Thoracic aorta (tissue), 2 donors: ENCODE results near the gene TAX1BP1. TPM values are rescaled to one million over a fixed set of nuclear protein-coding genes. Genes with fewer than 3 reads are reported as not detected.

Source experiments
- ATAC-seq: fragments of 150-250 bp; one replicate; pipeline ENCODE4 v1.8.0; 2017; ENCODE audit warnings: low read depth; ENCODE audit not compliant: insufficient number of reproducible peaks, low FRiP score
- DNase-seq: peaks from one replicate; pipeline ENCODE4 v3.0.0-alpha.2; 2020; ENCODE audit warnings: low spot score
- H3K27ac ChIP-seq, 2 donors: fragments of 200-600 bp; sonication (generic); 1 replicate in 1 of 2; 2 replicates in 1 of 2; pipeline ENCODE4 v1.5.1; 2016; ENCODE audit warnings: mild to moderate bottlenecking in 2 of 2, moderate library complexity in 2 of 2
- H3K27me3 ChIP-seq: fragments of 200-600 bp; sonication (generic); replicated peaks from 2 replicates; pipeline ENCODE4 v1.6.0; 2016; ENCODE audit warnings: mild to moderate bottlenecking; ENCODE audit not compliant: insufficient read depth
- H3K36me3 ChIP-seq: fragments of 200-600 bp; sonication (generic); one replicate; pipeline ENCODE4 v1.5.1; 2016
- H3K4me1 ChIP-seq, 2 donors: fragments of 200-600 bp; sonication (generic); 1 replicate in 1 of 2; 2 replicates in 1 of 2; pipeline versions ENCODE4 v1.5.1 to v1.6.0; 2016; ENCODE audit warnings: low read depth in 2 of 2, mild to moderate bottlenecking in 1 of 2; ENCODE audit not compliant: control insufficient read depth in 1 of 2
- H3K4me3 ChIP-seq: fragments of 200-600 bp; sonication (generic); 2 replicates; pipeline ENCODE4 v1.5.1; 2016; ENCODE audit warnings: mild to moderate bottlenecking
- H3K9me3 ChIP-seq: fragments of 200-600 bp; sonication (generic); 2 replicates; pipeline ENCODE4 v1.5.1; 2016
- CTCF ChIP-seq: fragments of 200-600 bp; sonication (generic); IDR thresholded peaks from one replicate; pipeline ENCODE4 v1.5.1; 2019; ENCODE audit warnings: antibody characterized with exemption
- total RNA-seq, 2 donors: library from RNA; depleted of rRNA; stranded (reverse); fragments of >200 nt; gene quantifications; one replicate each; pipeline versions ENCODE4 v1.1.0 to v1.2.3, GENCODE V29; 2016

Gene TAX1BP1
- total RNA-seq, 2 donors from 2014 or later = 91.4 to 120 TPM

- Histone ChIP-seq H3K9me3 (no peaks in the 10 kb centered on the region), H3K36me3 (no peaks in the 10 kb centered on the region), H3K27ac (no peak overlapping the region), H3K27me3 (no peaks in the 10 kb centered on the region), H3K4me1 (no peaks in the 10 kb centered on the region), H3K4me3 (no peak overlapping the region)
- DNase-seq = no peak
- no peak for TF ChIP-seq CTCF
- no peak for ATAC-seq
Observed at GRCh38 chr7:27860800-27861199, 120.8 kb downstream of the TAX1BP1 start.

- no peaks in the 10 kb centered on the region for H3K4me1 ChIP-seq
- H3K4me3 ChIP-seq = no peak overlapping the region
- H3K9me3 ChIP-seq = no peaks in the 10 kb centered on the region
- no peak for DNase-seq
- H3K27ac ChIP-seq = no peak overlapping the region
- no peak for ATAC-seq
- no peak for TF ChIP-seq CTCF
- H3K36me3 ChIP-seq = no peaks in the 10 kb centered on the region
- H3K27me3 ChIP-seq = no peaks in the 10 kb centered on the region
Observed at GRCh38 chr7:27861747-27862146, 121.8 kb downstream of the TAX1BP1 start.

GRCh38 chr7:27863880-27864279 lies 123.9 kb downstream of the TAX1BP1 start:
- no peak for ATAC-seq
- Histone ChIP-seq H3K9me3 (no peaks in the 10 kb centered on the region), H3K27ac (no peak overlapping the region), H3K27me3 (no peaks in the 10 kb centered on the region), H3K4me1 (no peaks in the 10 kb centered on the region), H3K36me3 (no peaks in the 10 kb centered on the region), H3K4me3 (no peak overlapping the region)
- no peak for DNase-seq
- no peak for TF ChIP-seq CTCF

GRCh38 chr7:27866256-27866655 lies 126.3 kb downstream of the TAX1BP1 start:
- no peak overlapping the region for H3K4me3 ChIP-seq
- no peak for DNase-seq
- no peak overlapping the region for H3K27ac ChIP-seq
- H3K9me3 ChIP-seq = no peaks in the 10 kb centered on the region
- TF ChIP-seq CTCF = no peak
- H3K4me1 ChIP-seq = no peaks in the 10 kb centered on the region
- no peaks in the 10 kb centered on the region for H3K36me3 ChIP-seq
- ATAC-seq = no peak
- no peaks in the 10 kb centered on the region for H3K27me3 ChIP-seq

- TF ChIP-seq CTCF = no peak
- Histone ChIP-seq H3K27me3 (no peaks in the 10 kb centered on the region), H3K27ac (no peak overlapping the region), H3K4me3 (no peak overlapping the region), H3K36me3 (no peaks in the 10 kb centered on the region), H3K9me3 (no peaks in the 10 kb centered on the region), H3K4me1 (no peaks in the 10 kb centered on the region)
- ATAC-seq (no peak), DNase-seq (no peak)
Observed at GRCh38 chr7:27866828-27867672, 127.1 kb downstream of the TAX1BP1 start.
